Neural cell (in vitro differentiated cells): ENCODE measurements around the gene STK32B.

Experiments
- CTCF ChIP-seq: fragments of 450-650 bp; IDR thresholded peaks from 2 replicates; pipeline ENCODE4 v1.5.1; 2014; ENCODE audit warnings: antibody characterized with exemption, mild to moderate bottlenecking, moderate library complexity; ENCODE audit not compliant: poor library complexity, severe bottlenecking
- POLR2AphosphoS5 ChIP-seq: IDR thresholded peaks from 2 replicates; pipeline ENCODE4 v1.6.1; 2012
- TAF1 ChIP-seq: IDR thresholded peaks from 2 replicates; pipeline ENCODE4 v1.6.1; 2012; ENCODE audit warnings: low read depth

GRCh38 chr4:5256421-5256820, 205.1 kb downstream of the STK32B start:
- TF ChIP-seq TAF1 (no peak), POLR2AphosphoS5 (no peak), CTCF (no peak)
